OCI-M2 (cell line): Measurements from ENCODE around the gene BCOR.

Experiments
- DNase-seq: peaks from one replicate; lab custom pipeline; 2025; ENCODE audit not compliant: unreplicated experiment; lab: John Stamatoyannopoulos, UW

The BCOR gene

DNA sequence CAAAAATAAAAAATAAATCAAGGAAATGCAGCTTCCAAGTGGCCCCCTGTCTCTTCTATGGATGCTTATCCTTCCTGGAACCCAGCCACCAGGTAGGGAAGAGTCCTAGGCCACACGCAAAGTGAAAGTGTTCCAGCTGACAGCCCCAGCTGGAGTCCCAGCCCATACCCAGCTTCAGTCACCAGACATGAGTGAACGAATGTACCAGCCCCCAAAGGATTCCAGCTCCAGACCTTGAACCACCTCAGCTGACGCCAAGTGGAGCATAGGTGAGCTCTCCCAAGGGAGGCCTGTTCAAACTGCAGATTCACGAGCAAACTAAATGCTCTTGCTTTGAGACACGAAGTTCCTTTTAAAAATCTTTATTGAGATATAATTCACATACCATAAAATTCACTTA lies 62.0 kb downstream of the BCOR start:
- DNase-seq: no peak

DNA sequence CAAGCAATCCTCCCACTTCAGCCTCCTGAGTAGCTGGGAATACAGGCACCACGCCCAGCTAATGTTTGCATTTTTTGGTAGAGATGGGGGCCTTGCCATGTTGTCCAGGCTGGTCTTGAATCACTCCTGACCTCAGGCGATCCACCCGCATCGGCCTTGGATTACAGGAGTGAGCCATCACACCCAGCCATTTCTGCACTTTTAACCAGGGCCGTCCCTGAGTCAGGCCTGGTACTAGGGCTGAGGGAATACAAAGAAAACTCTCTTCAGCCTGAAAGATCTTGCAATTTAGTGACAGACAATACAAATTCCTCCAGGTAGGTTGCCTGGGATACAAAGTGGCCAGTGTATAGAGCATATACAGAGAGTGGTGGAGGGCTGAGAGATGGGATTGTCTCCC lies 65.8 kb downstream of the BCOR start:
- no peak for DNase-seq

GRCh38 chrX:40030205-40030604 lies 67.6 kb downstream of the BCOR start:
- no peak for DNase-seq

GRCh38 chrX:40022421-40022820 lies 75.3 kb downstream of the BCOR start:
- DNase-seq: no peak

DNA sequence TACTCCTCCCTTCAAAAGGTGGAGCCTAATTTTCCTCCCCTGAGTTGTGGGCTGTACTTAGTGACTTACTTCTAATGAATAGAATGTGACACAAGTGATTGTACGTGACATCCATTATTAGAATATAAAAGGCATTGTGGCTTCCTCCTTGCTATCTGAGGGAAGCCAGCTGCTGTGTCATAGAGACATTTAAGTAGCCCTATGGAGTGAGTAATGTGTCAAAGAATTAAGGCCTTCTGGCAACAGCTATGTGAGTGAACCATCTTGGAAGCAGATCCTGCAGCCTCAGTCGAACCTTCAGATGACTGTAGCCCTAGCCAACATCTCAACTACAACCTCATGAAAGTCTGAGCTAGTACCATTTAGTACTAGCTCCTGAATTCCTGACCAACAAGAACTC lies 76.1 kb downstream of the BCOR start:
- no peak for DNase-seq

GRCh38 chrX:40019541-40019940 lies 78.2 kb downstream of the BCOR start:
- no peak for DNase-seq

DNA sequence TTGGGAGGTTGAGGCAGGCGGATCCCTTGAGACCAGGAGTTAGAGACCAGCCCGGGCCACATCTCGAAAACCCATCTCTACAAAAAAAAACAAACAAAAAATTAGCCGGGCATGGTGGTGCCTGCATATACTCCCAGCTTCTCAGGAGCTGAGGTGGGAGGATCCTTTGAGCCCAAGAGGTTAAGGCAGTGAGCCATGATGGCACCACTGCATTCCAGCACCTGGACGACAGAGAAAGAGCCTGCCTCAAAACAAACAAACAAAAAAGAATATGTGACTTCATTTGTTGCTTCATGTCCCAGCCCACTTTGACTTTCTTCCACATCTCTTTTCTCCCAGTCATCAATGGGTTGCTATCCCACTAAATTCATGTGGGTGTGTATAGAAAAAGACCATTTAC lies 79.7 kb downstream of the BCOR start:
- no peak for DNase-seq

DNA sequence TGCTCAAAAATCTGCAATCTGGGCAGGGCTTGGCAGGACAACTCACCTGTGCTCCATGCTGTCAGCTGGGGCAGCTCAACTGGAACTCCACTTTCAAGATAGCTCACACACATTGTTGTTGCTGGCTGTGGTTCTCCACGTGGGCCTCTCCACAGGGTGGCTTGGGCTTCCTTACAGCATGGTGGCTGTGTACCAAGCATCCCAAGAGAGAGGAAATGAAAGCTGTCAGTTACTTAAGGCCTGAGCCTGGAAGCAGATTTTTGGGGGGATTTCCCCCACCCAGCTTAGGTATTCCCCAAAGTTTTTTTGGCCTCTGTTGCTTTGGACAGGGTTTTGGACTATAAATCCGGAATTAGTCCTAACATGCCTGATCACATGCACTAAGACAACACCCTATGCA lies 81.0 kb downstream of the BCOR start:
- DNase-seq: no peak

DNA sequence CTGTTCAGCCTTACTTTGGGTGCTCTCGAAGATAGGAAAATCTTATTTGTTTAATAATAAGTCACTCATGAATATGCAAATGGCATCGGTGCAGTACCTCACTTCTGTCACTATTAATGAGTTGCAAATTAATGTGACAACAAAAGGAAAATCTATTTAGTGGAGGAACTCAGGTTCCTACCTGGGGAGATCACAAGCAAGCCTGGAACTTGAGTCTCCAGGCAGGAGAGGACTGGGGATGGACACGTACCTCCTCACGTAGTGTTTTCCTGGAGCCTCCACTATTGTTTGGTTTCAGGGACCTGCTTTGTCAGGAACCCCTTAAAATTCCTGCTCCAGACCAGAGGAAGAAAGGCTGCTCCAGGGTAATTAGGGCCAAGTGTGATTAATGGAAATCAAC lies 82.1 kb downstream of the BCOR start:
- no peak for DNase-seq

DNA sequence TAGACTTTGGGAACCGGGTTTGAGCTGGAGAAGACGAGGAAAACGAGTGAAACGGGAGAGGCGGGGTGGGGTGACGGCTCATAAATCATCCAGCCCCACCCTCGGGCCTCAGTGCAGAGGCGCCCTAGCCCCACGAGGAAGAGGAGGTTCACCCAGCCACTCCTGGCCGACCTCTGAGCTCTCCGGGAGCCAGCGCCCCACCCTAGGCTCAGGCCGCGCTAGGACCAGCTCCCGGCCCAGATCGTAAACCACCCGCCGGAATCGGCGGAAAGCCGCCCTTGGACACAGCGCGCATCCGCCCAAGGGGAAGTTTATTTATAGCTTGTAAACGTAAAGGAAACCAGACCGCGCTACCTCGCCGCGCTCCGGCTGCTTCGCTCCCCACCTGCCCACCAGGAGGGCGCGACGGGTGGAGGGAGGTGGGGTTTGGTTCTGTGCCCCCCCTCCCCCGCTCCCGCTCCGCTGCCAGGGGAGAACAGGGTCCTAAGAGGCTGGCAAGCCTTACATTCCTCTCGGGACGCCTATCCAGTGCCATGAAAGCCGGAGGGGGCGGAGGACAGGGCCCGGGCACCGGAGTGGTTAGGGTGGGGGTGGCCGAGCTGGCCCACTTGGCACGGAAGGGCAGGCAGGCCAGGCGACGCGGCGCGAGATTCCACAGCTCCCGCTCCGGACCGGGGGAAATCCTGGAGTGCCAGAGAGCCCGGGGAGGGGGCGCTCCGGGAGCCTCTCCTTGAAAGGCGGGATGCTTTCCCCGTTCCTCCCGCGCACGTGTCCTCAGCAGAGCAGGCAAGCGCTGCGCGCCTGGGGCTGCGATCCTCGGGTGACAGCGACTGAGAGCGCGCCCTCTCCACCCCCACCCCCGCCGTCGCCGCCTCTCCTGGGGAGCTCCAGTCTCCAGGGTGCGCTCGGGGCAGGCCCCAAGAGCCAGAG lies 84.2 kb downstream of the BCOR start:
- DNase-seq: no peak

- DNase-seq: no peak
Measured at GRCh38 chrX:40012868-40013265, 84.9 kb downstream of the BCOR start.

GRCh38 chrX:40012039-40012867 lies 85.5 kb downstream of the BCOR start:
- DNase-seq: no peak

DNA sequence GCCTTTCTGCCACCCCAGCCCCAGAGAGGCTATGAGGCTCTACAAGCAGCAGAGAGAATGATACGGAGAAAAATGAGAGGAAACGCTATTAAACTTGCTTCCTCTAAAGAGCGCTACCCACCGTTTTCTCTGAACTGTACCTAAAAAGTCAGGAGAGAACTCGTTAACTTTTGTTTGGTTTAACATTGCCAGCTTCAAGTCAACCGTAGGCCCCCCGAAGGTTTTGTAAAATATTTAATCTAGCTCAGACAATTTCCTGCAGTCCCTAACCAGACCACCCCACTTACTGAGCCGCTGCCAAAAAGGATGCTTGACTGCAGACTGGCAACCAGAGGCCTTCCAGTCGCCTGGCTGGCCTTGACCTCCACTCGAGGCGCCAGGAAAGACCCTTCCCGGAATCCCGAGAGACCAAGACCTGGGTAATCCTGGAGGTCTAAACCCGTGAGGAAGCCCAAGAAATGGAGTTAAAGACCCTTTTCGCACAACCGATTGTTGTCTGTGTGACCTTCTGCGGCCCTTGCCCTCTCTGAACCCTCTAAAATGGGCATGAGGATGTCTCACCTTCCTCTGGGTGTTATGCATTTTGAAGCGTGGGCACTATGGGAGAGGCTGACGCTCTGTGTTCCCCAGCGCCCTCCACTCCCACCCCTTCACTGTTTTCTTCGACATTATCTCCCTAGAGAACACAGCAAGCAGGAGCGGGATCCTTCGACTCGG lies 86.3 kb downstream of the BCOR start:
- DNase-seq: no peak

- no peak for DNase-seq
Measured at GRCh38 chrX:40010550-40011321, 87.0 kb downstream of the BCOR start.

DNA sequence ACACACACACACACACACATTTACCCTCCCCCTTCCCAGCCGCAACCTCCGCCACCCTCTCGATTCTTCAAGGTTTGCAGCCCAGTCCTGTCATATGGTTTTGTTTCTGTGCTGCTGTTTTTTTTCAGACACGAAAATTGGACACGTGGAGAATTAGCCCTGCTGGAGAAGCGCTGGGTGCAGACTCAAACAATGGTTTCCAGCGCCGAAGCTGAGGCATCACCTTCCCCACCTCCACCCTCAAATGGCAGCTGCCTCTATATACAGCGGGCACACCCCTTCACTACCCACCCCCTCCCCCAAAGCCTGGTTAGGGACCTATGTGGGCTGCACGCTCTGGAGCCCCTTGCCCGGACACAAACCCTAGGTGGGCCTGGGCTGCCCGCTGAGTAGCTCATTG lies 87.9 kb downstream of the BCOR start:
- no peak for DNase-seq

DNA sequence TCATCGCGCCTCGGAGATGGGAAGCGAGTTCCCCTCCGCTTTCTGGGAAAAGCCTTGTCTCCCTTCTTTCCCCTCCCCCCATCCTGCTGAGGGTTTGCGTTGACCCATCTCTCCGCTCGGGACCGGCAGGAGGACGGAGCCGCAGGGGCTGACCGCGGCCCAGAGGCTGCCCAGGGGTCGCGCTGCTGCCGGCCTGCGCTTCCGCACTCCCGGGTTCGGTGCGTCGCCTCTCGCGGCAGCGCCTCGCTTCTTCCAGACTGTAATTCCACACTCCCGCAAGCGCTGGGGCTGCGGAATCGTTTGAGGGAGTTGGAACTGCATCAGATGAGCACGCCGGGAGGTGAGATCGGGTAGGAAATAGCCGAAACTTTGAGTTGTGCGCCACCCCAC lies 88.3 kb downstream of the BCOR start:
- DNase-seq: no peak

DNA sequence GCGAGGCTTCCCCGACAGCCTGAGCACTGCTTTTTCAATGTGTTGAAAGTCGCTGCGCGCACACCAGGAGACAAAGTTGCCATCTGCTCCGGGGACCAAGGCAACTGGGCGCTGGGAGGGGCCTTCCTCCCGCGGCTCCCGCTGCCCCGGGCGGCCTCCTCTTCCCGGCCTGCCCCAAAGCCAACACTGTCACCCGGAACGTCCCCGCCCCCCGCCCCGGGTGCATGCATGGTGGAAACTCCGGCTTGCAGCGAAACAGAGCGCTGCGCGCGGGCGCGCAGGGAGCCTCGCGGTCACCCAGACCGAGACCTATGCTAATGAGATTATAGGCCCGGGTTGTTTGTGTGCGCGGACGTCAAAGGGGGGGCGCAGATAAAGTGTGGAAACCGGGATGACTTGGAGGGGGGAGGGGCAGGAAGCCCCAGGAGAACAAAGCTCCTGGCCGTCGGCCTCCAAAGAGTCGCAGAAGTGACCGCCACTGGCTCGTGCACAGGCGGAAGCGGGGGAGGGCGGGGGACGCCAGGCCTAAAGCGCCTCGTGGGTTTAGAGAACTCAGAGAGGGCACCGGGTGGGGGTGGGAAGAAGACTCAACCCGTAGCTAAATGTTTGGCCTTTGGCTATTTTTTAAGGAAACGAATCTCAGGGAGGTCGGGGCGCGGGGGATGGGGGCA lies 88.8 kb downstream of the BCOR start:
- no peak for DNase-seq

GRCh38 chrX:40007756-40008705 lies 89.7 kb downstream of the BCOR start:
- no peak for DNase-seq

- DNase-seq: no peak
Measured at GRCh38 chrX:40007131-40007755, 90.5 kb downstream of the BCOR start.
